Prostate gland (tissue), 2 donors: ENCODE data around the gene SCAPER.

Experiments
- POLR2A ChIP-seq: fragments of 450-650 bp; IDR thresholded peaks from one replicate; pipeline ENCODE4 v1.6.1; 2016; ENCODE audit warnings: antibody characterized with exemption, mild to moderate bottlenecking
- TF ChIP-seq, protein P1 (sequence below), 4 experiments: fragments of 200-600 bp in 2 of 4; fragments of 450-650 bp in 2 of 4; sonication (generic) in 2 of 4; IDR thresholded peaks; 1 replicate in 3 of 4; 2 replicates in 1 of 4; pipeline ENCODE4 v1.5.1; 2016 to 2019; ENCODE audit warnings: antibody characterized with exemption in 4 of 4, mild to moderate bottlenecking in 2 of 4, moderate library complexity in 2 of 4

- no peak for TF ChIP-seq POLR2A
- TF ChIP-seq, protein P1, sequence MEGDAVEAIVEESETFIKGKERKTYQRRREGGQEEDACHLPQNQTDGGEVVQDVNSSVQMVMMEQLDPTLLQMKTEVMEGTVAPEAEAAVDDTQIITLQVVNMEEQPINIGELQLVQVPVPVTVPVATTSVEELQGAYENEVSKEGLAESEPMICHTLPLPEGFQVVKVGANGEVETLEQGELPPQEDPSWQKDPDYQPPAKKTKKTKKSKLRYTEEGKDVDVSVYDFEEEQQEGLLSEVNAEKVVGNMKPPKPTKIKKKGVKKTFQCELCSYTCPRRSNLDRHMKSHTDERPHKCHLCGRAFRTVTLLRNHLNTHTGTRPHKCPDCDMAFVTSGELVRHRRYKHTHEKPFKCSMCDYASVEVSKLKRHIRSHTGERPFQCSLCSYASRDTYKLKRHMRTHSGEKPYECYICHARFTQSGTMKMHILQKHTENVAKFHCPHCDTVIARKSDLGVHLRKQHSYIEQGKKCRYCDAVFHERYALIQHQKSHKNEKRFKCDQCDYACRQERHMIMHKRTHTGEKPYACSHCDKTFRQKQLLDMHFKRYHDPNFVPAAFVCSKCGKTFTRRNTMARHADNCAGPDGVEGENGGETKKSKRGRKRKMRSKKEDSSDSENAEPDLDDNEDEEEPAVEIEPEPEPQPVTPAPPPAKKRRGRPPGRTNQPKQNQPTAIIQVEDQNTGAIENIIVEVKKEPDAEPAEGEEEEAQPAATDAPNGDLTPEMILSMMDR (IDR thresholded peaks at IDR 0.05): no peak
Measured at GRCh38 chr15:76321602-76322001, 583.5 kb downstream of the SCAPER start.
